Embryonic facial prominence (tissue), 1 donor: ENCODE measurements around the gene PXMP2.

Experiments
- DNase-seq: peaks from one replicate; pipeline ENCODE4 v3.0.0-alpha.2; 2016; ENCODE audit errors: extremely low spot score

Gene PXMP2

DNA sequence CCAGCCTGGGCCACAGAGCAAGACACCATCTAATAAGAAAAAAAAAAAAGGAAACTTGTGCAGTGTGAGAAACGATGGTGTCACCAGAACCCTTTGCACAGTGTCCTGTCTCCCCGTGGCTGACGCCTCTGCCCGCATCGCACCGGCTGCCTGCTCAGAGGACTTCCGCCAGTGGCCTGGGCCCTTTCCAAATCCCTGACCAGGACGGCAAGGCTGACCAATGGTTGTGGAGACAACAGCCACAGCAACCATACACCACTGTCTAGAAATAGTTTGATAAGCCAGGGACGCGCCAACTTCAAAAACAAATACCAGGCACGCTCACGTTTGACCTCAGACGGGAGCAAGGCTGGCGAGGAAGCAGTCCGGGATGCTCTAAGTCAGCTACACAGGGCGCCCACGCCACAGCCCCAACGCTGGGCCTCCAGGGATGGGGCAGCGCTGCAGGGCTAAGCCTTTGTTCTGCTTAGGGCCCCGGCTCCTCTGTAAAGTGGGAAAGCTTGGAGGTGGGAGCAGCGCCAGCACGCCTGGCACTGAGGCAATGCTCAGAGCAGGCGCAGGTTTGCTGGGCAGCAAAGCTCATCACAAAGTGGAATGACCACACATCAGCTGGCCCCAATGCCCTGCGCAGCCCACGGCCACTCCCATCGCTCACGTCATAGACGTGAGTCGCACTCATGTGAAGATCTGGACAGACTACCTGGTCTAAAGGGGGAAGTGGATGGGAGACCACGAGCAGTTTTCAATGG, 35.8 kb downstream of the PXMP2 start:
- no peak for DNase-seq

- no peak for DNase-seq
Measured at GRCh38 chr12:132723764-132724140, 36.4 kb downstream of the PXMP2 start.

GRCh38 chr12:132724506-132725241, 37.3 kb downstream of the PXMP2 start:
- no peak for DNase-seq

DNA sequence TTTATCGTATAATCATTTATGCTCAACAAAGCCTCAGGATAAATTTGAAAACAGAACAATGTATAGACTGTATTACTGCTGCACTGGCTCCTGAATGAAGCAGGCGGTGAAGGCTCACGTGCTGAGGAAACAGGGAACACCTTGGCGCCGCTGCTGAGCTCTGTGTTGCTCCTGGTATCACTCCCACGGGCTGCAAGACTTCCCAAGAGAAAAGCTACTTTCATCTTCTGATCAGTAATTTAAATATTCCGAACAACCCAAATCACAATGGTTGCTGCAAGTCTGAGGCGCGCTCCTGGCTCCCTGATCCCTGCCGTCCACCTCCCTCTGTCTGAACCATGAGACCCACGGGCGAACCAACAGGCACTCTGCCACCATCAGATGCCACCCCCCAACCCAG, 39.0 kb downstream of the PXMP2 start:
- DNase-seq, result no peak

- DNase-seq, result no peak
Measured at GRCh38 chr12:132727091-132727794, 39.9 kb downstream of the PXMP2 start.

DNA sequence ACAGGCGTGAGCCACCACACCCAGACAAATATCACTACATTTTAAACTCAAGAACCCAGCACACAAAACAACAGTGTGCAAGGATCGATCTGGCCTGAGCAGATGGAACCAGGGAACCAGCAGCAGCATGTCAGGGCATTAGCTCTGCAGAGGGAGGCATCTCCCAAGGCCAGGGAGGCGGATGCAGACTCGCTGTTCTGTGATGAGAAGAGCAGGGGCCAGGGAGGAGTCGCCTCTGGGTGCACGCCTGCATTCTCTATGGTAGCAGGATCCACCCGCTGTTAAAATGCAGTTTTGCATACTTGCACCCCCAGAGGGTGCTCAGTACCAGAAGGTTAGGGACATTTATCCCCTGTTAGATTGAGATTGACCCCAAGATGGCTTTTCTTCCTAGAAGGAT, 41.1 kb downstream of the PXMP2 start:
- no peak for DNase-seq

DNA sequence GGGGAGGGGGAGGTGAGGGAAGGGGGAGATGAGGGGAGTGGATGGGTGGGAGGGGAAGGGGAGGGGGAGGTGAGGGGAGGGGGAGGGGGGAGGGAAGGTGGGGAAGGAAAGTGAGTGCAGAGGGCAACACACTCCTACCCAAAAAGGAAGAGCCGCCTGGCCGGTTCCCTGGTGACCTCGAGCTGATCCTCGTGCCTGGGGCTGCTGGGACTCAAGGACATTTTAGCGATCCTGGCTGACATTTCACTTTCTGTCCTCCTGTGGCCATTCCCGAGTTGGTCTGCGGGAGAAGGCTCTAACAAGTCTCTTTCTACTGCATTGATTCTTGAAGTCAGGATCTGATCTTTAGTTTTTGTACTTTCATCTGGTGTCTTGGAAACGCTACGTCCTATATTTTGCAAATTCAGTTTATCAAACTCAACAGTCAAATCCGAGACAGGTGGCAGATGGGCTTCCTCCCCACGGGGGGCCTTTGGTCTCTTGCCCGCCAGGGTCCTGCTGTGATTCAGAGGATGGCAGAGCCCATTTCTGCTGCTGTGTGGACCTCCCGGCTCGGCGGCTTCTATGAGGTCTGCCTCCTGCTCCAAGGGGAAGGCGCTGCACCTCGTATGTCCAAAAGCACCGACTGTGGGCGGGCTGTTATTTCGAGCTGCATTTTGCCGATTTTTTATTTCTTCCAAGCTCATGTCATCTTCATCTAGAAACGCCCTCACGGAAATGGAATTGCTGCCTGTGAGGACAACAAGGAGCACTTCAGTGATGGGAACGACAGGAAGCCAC, 42.3 kb downstream of the PXMP2 start:
- no peak for DNase-seq

DNA sequence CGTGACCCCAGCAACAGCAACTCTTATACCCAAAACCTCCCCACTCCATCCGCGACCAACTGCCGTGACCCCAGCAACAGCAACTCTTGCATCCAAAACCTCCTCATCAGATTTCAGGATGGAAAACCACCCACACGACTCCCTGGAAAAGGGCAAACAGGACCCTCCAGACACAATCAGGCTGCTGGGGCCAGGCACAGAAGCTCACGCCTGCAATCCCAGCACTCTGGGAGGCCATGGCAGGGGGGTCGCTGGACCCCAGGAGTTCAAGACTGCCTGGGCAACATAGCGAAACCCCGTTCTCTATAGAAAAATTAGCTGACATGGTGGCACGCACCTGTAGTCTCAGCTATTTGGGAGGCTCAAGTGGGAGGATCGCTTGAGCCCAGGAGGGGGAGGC, 43.0 kb downstream of the PXMP2 start:
- DNase-seq, result no peak

DNA sequence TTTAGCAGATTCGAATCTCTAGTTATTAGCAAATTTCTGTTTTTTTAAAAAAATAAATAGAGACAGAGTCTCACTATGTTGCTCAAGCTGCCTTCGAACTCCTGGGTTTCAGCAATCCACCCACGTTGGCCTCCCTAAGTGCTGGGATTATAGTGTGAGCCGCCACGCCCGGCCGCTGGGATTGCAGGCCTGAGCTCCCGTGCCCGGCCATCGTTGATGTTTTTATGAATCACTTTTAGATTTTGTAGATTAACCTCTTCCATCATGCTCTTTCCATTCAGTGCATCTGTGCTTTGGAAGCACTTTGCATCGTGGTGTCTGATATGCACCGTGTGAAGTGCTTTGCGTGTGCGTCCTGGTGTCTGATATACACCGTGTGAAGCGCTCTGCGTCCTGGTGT, 44.2 kb downstream of the PXMP2 start:
- no peak for DNase-seq

- DNase-seq, result no peak
Measured at GRCh38 chr12:132734206-132734605, 46.8 kb downstream of the PXMP2 start.

DNA sequence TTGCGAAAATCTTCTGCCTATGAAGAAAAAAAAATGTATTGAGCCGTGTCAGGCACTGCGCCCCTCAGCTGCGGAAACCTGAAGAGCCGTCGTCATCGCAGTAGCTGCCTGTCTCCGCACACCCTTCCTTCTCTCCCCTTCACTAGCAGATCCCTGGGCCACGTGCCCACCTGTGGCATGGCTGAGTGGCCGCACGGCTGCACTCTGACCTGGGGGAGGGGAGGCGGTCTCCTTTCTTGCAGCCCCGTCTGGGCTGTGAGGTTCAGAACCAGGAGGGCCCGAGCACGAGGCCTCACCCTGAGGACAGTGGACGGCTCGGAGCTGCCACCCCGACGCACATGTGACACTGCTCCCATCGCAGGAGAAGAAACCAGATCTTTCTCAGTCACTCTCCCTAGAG, 48.1 kb downstream of the PXMP2 start:
- no peak for DNase-seq

DNA sequence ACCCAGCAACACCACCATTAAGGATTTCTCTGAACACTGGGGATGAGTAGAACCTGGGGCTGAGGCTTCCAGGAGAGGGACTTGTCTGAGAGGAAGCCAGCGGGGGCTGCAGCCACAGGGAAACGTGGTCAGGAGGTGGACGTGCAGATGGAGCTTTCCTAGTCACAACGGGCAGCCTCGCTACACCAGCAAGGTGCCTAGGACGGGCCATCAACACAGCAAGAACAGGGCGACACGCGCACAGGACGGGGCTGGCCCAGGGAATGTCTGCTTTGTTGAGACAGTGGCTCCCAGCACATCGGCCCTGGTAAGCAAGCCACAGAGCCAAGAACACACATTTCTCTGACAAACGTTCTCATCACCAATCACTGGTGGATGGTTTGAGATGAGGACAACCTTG, 49.0 kb downstream of the PXMP2 start:
- no peak for DNase-seq

GRCh38 chr12:132736913-132737312, 49.5 kb downstream of the PXMP2 start:
- DNase-seq, result no peak

DNA sequence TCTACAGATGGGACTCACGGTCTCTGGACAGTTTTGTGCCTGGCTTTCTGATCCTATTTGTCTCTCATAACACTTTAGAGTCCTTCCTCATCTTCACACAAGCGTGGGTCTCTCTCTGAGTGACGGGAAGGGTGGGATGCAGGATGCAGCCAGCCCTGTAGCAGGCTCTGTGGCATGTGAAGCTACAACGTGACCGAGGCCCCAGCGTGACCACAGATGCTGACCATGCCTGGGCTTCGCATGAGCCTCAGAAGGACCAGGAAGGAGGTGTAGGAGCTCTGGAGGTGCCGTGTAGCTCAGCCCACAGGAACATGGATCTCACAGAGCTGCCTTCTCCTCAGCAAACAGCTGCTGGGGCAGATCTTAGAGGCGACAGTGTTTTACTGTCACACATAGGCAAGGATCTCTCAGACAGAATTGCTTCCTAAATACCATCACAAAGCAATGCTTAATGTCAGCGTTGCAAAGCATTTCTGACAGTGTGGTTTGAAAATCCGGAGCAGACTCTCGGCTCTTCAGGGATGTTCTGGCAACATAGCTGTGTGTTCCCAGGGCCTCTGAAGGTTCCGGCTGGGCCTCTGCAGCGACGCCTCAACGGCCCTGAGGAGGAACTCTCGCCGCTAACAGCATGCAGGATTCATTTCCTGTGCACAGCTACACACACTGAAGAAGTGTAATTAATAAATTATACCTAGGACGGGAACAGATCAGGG, 52.4 kb downstream of the PXMP2 start:
- no peak for DNase-seq

DNA sequence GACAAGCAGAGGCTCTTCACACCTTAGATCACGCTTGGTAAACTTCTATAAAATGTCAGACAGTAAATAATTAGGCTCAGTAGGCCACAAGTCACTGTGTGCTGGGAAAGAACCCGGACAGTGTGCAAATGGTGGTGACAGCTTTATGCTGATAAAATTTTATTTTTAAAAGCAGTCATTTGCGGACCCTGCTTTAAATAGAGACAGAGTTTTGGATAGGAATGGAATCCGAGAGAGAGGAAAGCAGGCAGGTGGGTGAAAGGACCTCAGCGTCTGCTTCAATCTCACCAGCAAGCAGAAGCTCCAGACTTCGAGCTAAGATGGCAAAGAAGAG, 52.9 kb downstream of the PXMP2 start:
- no peak for DNase-seq

- DNase-seq, result no peak
Measured at GRCh38 chr12:132740652-132741051, 53.3 kb downstream of the PXMP2 start.

- no peak for DNase-seq
Measured at GRCh38 chr12:132741620-132742019, 54.2 kb downstream of the PXMP2 start.

DNA sequence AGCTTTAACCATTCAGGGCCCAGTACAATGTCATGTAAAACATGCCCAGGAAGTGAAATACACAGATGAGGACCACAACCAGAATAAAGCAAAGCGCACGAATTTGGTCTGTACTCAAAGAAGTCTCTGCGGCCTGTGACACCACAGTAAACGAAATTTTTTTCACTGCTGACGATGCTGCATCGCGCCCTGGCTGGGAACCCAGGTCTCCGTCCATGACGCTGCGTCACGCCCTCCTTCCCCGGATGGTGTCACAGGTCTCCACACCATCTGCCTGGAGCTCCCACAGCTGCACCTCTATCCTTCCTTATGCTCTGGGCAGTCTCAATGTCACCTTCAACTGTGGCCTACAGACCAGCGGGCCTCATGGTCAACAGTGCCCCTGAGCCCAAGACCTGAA, 56.4 kb downstream of the PXMP2 start:
- DNase-seq, result no peak

DNA sequence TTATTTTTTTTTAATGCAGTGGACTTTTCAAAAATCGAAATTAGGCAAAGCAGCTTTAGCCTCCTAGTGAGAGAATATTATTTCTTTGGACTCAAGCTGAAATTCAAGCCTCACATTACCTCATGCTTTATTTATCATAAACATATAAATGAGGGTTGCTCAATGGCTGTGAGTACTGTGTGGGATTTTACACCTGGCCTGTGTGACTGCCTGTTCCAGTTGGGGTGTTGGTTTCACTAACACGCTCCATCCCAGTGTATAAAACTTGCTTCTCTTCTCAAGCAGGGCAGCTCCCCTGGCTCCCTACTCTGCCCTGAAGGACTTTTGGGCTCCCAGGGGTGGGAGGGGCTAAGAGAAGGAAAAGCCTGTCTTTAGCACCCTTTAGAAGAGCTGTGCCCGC, 59.2 kb downstream of the PXMP2 start:
- no peak for DNase-seq

GRCh38 chr12:132747395-132747794, 60.0 kb downstream of the PXMP2 start:
- DNase-seq, result no peak

DNA sequence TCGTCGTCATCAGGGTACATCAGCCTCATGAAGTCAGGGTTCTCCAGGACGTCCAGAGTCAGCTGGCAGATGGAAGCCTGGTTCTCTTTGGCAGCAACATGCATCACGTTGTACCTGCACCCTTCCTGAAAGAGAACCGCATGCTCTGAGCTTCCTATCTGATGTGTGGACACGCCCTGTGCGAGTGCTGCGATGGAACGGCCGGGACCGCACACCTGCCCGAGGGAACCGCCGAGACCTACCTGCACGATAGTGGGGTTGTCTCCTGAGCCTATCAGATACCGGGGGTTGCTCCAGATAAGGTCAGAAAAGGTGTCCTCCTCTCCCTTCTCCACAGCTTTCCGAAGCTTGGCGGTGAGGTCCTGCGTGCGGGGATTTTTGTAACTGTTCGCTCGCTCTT, 60.5 kb downstream of the PXMP2 start:
- DNase-seq, result no peak

DNA sequence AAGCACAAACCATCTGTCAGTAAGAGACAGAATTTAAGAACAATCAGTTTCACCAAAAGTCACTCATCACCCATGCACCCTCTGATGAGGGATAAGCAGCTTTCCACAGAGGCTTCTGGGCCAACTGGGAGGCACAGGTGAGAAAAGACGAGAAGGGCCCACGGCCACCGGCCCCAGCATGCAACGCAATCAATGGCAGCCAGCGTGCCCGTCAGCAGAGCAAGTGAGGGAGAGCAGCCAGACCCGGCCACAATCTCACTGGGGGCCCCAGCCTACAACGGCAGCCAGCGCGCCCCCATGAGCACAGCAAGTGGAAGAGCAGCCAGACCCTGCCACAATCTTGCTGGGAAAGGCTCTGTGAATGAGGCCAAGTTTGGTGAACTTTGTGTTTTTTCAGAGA, 60.9 kb downstream of the PXMP2 start:
- DNase-seq, result no peak
